ENCODE measurements around the gene CCN6.
"Not testable (repeated sequence)": the region's sequence is repeated elsewhere in the genome, so short reads cannot be mapped to it uniquely, and the experiment has no call there.

The CCN6 gene

DNA sequence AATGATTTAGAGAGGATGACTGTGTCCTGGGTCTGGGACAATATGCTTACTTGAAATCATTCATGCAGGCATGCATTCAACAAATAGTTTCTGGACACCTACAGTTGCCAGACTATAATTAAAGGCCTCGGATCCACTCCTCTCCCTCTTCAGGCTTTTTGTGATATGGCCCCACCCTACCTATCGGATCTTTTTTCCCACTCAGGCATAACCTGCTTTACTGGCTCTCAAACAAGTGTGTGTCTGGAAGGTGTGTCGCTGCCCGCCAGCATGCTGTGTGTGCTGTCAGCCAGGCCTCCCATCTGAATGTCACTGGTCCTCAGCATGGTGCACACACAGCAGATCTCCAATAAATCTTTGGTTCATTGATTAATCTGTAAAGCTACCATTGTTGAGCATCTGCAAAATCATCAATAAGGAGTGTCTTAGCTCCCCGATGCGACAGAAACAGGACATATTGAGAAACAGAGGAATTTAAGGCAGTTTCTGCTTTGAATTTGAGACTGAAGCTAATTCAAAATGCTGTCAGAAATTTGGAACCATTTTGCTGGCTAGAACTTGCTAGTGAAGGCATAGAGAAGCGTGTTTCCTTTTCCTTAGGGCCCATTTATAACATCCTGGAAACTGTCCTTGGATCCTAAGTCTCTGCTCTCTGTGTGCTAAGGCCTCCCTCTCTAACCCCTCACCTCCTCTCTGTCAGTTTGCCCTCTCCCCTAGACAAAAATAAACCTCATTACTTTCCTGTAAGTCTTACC lies 23.5 kb upstream of the CCN6 start:
- DNase-seq, result no peak

DNA sequence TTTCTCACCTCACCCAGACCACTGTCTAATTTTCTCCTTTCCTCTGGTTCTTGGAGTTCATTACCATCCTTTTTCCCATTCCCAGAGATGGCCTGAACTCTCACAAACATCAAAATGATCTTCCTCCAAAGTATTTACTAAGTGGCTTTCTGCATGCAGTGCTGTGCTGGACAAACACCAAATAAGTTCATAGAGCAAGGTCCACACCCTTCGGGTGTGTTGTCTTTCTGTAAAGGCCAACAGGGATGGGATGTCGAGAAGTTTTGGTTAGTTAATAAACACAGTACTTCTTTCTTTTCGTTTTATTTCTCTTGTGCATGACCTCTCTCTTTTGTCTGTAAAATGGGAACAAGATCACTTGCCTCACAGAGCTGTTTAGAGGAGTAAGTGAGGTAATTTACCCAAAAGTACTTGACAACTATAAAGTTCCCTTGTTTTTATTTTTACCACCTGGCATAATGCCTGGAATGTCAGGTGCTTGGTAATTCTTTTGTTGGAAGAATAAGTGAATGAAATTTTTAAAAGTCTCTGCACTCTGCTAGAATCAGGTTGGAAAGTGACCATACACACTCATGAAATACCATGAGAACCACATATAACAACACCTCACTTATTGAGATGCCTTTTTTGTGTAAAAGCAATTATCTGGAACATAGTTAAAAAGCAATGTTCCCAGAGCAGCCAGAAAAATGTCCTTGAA lies 22.8 kb upstream of the CCN6 start:
- DNase-seq, result no peak

DNA sequence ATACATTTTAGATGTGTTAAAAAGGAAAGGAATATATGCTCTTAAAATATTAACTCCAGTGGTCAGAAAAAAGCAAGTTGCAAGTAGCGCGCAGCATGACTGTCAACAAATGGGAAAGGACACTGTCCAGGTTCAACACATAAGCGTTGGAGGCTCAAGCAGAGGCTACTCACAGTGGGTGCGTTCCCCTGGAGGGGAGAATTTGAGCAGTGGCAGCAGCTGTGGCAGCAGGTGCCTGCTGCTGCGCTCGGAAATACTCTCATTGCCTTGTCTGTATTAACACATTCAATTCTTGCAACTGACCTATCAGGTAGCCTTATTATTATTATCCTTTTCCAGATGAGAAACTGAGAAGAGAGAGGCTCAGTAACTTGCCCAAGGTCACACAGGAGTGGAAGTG lies 21.9 kb upstream of the CCN6 start:
- DNase-seq, result no peak

DNA sequence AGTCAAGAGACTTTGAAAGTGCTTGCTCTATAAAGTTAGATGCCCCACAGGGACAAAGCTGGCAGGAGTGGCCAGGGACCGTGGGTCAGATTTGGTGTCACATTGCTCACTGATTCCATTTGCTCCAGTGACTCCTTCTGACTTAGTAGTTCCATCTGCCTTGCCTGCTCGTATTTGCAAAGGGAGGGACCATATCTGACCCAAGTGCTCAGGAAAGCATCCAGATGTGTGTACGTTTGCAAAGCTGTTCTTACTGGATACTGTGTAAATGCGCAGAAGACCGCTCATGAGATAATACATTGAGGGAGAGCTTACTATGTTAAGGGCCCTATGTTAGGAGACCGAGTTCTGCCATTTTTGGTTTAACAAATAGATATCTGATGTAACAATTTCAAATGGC lies 21.2 kb upstream of the CCN6 start:
- no peak for DNase-seq

DNA sequence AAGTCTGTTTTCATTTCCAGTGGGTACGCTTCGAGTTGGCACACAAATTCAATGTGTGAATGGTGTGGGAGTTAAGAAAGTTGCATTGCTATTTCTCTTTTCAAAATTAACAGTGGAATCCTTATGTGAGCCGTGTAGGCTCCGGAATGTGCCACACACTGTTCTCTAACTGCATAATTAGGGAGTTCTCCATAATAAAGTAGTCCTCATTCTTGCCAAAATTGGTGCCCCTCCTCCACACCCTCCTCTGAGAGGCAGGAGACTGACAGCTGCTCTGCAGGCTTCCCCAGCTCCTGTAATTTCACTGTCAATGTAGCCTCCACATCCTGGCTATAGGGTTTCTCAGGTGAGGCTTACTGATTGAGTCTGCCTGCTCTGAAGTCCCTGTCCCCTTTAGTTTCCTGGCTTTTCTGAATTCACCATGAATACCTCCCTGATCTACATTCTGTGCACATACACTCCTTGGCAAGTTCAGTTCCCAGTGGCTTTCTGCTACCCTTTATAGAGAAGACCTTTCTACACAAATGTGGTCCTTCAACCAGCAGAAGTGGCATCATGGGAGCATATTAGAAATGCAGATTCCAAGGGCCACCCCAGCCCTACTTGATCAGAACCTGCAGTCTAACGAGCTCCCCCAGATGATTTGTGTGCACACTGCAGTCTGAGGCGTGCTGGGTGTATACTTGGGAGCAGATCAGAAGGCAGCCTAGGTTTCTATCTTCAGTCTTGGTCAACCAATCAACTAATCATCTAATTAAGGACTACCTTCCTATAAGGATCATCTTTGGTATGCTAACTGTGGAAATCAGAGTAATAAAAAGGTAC lies 19.9 kb upstream of the CCN6 start:
- no peak for DNase-seq

DNA sequence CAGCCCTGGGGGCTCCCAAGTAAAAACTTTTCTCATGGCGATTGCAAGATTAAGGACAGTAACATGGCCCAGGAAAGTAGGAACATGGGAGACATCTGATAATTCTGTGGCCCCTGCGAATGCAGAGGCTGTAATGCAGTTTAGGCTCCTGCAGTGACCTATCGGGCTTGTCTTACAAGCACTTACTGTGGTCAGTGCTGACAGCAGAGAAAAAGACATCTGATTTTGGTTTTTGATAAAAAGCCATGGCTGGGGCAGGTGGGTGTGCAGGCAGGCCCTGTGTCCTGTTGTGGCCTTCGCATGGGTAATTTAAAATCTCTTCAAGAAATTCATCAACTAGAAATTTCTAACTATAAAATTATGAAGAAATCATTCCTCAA lies 19.3 kb upstream of the CCN6 start:
- no peak for DNase-seq

DNA sequence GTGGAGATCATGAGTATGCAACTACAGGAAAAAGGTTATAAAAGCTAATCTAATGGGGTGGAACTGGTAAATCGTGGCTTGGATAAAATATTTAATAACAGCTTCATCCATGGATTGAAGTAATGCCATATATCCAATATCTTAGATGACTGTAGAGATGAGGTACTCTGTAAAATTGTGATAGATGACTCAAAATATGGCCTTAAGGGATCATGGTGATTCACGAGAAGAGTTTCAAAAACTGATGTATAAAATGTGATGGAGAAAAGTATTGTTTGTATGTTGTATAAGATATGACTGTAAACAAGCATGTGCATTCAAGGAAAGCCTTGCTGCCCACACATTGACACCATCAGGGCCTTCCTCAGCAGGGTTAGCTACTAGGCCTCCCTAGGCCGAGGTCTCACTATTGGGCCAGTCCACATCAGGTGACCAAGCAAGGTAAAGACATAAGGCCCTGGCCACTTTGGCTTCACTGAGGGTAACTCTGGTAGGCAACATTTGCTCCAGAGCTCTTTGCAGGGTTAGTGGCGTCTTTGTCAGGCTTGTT lies 17.7 kb upstream of the CCN6 start:
- no peak for DNase-seq

DNA sequence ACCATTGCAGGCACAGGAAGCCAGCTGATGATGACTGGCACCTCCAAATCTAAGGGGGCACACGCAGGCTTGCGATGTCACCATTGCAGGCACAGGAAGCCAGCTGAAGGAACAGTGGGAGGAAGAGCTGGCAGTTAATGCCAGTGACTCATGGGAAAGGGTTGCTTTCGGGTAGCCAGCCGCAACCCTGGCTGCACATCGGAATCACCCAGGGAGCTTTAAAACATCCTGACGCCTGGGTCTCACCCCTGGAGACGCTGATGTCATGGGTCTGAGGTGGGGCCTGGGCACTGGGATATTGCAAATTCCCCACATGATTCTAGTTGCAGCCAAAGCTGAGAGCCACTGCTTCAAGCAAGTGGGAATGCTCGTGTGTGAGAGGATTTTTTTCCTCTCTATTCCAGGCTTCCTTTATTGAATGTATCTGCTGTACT lies 16.1 kb upstream of the CCN6 start:
- no peak for DNase-seq

DNA sequence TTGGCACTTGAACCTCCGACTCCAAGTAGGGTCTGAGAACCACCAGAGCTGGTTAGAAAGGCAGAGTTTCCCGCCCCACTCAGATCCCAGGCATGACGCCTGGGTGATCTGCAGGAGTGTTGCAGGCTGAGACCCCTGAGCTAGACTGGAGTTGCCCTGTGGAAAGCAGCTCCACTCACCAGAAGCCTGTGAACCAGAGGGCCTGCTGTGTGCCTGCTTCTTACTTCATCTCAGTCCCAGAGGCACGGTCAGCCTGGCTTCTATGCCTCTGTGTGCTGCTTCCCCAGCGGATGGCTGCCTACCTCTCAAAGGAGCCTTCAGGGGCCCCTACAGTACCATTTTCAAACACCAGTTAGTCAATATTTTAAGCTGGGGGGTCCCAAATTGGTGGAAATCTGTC lies 15.6 kb upstream of the CCN6 start:
- no peak for DNase-seq

DNA sequence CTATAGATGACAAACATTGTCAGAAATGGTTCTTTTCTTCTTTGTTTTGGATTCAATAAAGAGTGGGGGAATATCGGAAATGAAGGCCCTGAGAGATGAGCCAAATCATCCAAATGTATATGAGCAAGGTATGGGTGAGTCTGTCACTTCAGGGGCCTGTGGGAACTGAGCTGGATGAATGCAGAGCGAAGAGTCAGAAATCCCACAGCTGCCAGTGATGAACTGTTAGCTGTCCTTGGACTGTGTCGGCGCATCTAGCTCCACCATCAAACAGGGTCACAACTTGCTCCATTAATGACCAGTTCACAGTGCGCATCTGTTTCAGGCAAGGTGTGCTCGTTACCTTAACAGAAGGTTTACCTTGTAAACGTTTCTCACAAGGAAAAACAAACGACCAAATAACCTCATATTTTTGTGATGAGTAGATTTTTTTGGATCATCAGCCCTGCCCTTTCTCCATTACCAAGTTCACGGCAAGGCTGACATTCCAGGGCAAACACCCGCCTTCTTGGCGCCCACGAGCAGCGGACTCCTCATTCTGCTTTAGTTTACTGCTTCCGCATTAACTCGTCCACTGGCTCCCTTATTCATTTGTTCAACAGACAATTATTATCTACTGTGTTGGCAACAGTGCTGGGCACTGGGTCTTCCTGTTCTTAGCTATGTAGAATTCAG lies 15.0 kb upstream of the CCN6 start:
- DNase-seq, result no peak

DNA sequence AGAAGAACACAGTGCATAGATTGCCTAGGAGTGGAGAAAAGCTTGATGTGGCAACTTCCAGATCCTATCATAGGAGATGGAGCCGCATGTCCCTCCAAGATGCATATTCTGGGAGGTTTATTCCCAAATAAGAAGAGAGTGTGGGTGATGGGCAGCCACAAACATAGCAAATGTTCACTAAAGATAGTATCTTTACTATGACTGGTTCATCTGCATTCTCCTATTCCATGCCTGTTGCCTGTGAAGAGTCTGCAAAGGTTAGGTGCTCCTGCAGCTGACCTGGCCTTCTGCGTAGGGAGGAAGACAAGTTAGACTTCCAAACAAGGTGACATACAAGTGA lies 14.5 kb upstream of the CCN6 start:
- no peak for DNase-seq

DNA sequence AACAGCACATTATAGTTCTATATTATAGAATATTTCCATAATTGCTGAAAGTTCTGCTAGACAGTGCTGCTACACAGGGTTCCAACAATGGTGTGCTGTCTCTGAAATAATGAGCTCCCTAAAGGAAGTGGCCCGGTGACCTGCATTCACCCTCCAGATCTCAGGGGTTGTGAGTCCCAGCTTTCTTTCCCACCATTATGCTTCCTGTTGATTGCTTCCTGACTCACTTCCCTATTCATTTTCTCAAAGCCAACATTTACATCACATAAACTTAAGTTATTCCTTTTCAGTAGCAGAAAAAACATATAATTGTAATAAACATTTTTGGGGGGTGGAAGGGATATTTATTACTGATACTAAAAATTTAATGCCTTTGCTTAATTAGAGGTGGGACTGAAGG lies 12.9 kb upstream of the CCN6 start:
- DNase-seq, result no peak

DNA sequence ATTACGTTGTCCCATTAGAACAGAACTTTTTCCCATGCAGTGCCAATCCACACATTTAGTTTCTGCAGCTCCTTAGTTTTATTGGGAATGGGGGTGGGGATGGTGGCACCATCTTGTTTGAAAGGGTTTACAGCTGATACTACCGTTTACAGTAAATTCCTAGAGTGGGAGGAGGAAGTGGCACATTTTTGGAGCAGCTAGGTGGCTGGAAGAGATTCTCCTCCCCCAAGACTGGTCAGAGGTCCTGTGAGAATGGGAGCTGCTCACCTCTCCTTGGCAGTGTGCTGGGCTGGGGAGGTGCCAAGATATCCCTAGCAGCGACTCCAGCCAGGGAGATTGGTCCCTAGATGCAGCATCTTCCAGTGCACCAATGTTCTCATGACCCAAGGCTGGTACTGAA lies 12.4 kb upstream of the CCN6 start:
- DNase-seq, result no peak

DNA sequence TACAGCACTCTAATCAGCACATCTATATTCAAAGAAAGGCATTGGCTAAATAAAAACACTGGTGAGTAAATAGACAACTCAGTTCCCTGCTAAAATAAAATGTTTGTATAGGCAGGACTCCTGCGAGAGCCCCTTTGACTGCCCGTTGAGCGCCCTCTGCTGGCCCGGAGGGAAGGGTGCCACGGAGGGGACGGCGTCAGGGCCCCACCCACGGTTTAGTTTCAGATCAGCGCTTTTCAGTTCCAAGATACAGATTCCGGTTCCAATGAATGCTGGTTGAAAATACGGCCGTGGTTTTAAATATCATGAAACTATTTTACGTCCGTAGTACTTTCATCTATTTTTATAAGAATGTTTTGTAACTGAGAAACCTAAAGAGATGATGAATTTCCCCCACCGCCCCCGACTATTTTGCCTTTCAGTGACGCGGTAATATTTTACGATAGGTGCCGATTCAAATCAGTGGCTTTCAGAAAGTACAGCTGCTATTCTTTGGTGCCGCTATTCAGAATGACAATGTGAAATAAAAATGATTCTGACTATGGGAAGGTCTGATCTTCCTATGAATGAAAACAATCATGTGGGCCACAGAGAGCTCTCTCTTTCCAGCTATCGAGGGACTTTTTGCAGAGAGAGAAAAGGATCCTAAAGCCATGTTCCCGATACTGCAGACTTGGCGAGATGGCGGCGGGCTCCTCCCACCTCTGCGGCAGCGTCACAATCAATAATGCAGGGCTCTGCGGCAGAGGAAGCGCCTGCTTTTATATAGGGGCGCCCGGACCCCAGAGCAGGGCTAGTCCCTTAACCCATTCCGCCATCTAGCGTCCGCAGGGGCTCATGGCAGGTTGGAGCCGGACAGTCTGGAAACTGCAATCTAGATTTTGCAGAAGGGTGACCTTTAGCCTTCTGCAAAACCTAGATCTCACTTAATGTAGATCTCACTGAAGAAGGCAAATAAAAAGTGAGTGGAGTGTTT lies 10.6 kb upstream of the CCN6 start:
- peak; percentile 73 for DNase-seq

DNA sequence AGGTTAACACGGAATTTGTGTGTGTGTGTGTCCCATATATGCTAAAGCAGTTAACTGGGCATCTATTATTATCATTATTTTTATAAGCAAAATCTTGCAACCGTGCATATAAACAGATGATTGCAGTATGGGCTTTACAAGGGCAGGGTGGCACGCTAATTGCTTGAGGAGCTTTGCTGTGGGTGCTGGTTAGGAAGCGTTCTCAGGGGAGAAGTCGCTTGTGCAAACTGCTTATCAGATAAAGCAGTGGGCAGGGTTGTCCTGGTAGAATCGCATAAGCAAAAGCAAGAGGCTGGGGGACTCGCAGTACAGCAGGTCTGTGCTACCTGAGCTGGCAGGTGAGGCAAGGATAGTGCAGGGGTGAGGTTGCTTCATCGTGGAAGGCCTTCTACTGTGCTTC lies 9.7 kb upstream of the CCN6 start:
- no peak for DNase-seq

DNA sequence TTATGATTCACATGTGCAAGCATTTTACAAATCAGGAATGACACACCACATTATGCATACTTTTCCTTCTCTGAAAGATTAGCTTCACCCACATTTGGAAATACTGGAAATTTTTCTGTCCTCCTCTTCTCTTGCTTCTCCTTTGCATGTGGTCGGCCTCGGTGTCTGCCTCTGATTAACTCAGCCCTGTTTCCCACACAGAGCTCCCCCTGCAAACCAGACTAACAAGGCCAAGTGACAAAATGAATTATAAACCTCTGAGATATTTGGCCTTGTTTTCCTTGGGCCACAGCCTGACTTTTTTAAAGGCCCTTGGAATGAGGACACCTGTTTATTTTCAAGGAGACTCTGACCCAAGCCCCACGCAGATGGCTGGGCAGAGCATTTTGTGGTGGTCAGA lies 9.0 kb upstream of the CCN6 start:
- DNase-seq, result no peak

DNA sequence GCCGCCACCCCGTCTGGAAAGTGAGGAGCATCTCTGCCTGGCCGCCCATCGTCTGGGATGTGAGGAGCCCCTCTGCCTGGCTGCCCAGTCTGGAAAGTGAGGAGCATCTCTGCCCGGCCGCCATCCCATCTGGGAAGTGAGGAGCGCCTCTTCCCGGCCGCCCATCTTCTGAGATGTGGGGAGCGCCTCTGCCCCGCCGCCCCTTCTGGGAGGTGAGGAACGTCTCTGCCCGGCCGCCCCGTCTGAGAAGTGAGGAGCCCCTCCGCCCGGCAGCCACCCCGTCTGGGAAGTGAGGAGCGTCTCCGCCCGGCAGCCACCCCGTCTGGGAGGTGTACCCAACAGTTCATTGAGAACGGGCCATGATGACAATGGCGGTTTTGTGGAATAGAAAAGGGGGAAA lies 6.4 kb upstream of the CCN6 start:
- DNase-seq, result not testable (repeated sequence)

DNA sequence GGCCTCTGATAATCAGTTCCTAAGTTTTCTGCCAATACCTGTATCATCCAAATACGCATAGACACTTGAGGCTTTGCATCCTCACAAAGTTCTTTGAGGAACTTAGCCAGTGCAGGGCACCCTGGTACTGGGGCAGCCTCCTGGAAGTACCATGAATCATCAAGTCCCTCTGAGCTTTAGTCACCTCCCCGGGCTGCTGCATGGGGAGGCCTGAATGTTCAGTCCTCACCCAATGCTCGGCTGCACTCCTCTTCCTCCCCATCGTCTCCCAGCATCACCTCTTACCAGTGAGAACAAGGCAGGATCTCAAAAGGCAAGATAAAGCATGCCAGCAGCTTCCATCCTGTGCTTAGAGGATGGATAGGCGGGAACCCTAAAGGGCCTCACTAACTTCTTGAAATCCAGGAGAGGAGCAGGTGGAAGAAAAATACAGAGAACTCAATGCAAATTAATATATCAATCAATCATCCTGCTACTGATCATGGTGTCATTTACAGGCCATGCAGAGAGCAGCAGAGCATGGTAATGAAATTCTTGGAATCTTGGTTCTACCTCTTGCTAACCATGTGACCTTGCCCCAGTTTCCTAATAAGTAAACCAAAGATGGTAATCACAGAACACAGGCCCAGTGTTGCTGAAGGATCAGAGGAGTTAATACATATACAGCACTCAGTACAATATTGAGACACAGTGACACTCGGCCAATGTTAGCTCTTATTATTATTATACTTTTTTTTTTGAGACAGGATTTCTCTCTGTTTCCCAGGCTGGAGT lies 4.7 kb upstream of the CCN6 start:
- DNase-seq, result no peak

DNA sequence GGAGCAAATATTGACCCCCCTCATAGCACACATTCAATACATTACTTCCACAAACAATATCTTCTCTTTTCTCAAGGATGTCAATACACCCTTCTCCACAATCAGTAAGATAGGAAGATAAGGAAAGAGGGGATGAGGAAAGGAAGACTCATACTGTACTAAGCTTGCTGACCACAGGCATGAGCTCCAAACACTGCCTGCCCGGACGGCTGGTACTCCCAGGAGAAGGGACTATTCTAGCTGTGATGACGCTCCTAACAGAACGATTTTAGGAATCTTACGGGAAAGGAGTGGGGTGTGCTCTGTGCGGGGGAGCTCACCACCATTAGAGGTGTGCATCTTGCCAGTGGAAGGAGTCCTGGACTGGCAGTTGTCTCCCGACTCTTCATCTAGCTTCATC lies 3.9 kb upstream of the CCN6 start:
- no peak for DNase-seq

DNA sequence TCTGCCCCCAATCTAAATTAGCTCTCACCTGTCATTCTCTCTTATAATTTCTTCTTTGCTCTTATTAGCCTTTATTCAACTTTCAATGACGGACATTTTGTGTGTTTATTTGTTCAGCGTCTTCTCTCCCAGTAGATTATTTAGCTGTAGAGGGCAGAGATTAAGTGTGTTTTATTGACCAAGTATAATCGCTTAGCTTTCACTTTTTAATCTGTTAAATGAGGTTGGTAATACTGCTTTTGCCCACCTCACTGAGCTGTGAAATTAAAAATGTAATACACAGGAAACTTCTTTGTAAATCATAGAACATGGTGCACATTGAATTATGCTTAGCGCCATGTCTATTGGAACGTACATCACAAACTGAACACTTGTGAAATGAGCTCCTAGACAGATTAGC lies 3.5 kb upstream of the CCN6 start:
- DNase-seq, result no peak

DNA sequence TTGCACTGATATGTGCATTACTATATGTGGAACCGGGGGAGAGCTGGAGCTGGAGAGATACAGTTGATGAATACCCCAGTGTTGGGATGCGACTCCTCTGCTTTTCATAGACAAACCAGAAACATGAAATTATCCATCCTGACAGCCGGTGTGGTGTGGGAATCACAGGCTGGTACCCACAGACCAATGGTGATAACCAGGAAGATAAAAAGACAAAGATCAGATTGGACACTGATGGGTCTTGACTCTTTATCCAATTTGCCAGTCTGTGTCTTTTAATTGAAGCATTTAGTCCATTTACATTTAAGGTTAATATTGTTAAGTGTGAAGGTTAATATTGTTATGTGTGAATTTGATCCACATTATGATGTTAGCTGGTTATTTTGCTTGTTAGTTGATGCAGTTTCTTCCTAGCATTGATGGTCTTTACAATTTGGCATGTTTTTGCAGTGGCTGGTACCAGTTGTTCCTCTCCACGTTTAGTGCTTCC lies 2.6 kb upstream of the CCN6 start:
- not testable (repeated sequence) for DNase-seq

Data from NCI-H1436 treated with DMSO at 0.1 percent for 48 hours (cell line).